AG10803 (cell line): ENCODE results near the gene KIAA1143.

Source experiments
- DNase-seq: peaks from one replicate; pipeline ENCODE4 v3.0.0; 2010; ENCODE audit warnings: low read depth
- H3K4me3 ChIP-seq: 2 replicates; pipeline ENCODE4 v1.5.1; 2011; ENCODE audit warnings: mild to moderate bottlenecking, low read length, control low read depth
- TF ChIP-seq, protein P1 (sequence below): conservative IDR thresholded peaks from 2 replicates; pipeline ENCODE4 v1.5.1; 2011; ENCODE audit warnings: mild to moderate bottlenecking, low read length, control low read depth, inconsistent platforms

KIAA1143 gene

DNA sequence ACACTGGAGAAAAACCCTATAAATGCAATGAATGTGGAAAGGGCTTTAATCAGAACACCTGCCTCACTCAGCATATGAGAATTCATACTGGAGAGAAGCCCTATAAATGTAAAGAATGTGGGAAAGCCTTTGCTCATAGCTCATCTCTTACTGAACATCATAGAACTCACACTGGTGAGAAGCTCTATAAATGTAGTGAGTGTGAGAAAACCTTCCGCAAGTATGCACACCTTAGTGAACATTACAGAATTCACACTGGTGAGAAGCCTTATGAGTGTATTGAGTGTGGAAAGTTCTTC is 39.4 kb downstream of the KIAA1143 start:
- H3K4me3 ChIP-seq: no peak overlapping the region
- DNase-seq: no peak
- TF ChIP-seq, protein P1, sequence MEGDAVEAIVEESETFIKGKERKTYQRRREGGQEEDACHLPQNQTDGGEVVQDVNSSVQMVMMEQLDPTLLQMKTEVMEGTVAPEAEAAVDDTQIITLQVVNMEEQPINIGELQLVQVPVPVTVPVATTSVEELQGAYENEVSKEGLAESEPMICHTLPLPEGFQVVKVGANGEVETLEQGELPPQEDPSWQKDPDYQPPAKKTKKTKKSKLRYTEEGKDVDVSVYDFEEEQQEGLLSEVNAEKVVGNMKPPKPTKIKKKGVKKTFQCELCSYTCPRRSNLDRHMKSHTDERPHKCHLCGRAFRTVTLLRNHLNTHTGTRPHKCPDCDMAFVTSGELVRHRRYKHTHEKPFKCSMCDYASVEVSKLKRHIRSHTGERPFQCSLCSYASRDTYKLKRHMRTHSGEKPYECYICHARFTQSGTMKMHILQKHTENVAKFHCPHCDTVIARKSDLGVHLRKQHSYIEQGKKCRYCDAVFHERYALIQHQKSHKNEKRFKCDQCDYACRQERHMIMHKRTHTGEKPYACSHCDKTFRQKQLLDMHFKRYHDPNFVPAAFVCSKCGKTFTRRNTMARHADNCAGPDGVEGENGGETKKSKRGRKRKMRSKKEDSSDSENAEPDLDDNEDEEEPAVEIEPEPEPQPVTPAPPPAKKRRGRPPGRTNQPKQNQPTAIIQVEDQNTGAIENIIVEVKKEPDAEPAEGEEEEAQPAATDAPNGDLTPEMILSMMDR: no peak

- H3K4me3 ChIP-seq: no peak overlapping the region
- DNase-seq: no peak
- TF ChIP-seq, protein P1: no peak
These were observed 40.0 kb downstream of the KIAA1143 start for GRCh38 chr3:44721231-44722102.

- peak; percentile 90 for DNase-seq
- TF ChIP-seq, protein P1: peak; percentile 29; the same call in 1 of the 2 replicates
- peak within 1 kb of the TSS; percentile 82 for H3K4me3 ChIP-seq
These were observed 48.9 kb downstream of the KIAA1143 start, which contains the start of gene ZNF502 for GRCh38 chr3:44712455-44713075. Gene ZNF502, plus strand, starts transcription at chr3:44712660. Its CDS starts 7,602 bp downstream, at chr3:44720262.
